NCI-H146 (cell line): ENCODE results near the gene ARID3A.

Experiments
- DNase-seq: peaks from one replicate; lab custom pipeline; 2025; lab: John Stamatoyannopoulos, UW

ARID3A gene

DNA sequence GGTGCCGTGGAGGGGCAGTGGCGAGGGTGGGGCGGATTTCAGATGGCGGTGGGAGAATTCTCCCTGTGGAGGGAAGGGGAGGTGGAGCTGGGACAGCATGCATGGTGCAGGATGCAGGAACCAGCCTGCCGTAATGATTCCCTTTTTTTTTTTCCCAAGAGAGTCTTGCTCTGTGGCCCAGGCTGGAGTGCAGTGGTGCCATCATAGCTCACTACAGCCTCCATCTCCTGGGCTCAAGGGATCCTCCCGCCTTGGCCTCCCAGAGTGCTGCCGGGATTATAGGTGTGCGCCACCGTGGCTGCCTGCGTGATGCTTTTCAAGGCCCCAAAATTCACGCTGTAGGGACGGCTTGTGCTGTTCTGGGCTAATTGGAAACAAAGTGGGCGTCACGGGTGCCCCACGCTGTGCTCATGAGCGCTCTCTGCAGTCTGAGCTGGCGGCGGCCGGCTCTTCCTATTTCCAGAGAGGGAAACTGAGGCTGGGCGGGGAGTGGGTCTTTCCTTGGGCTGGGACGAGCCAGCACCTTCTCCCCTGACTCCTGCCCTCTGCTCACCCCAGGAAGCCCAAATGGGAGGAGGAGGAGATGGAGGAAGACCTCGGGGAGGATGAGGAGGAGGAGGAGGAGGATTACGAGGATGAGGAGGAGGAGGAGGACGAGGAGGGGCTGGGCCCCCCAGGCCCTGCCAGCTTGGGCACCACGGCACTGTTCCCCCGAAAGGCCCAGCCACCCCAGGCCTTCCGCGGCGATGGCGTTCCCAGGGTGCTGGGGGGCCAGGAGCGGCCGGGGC, 6.2 kb downstream of the ARID3A start:
- no peak for DNase-seq

DNA sequence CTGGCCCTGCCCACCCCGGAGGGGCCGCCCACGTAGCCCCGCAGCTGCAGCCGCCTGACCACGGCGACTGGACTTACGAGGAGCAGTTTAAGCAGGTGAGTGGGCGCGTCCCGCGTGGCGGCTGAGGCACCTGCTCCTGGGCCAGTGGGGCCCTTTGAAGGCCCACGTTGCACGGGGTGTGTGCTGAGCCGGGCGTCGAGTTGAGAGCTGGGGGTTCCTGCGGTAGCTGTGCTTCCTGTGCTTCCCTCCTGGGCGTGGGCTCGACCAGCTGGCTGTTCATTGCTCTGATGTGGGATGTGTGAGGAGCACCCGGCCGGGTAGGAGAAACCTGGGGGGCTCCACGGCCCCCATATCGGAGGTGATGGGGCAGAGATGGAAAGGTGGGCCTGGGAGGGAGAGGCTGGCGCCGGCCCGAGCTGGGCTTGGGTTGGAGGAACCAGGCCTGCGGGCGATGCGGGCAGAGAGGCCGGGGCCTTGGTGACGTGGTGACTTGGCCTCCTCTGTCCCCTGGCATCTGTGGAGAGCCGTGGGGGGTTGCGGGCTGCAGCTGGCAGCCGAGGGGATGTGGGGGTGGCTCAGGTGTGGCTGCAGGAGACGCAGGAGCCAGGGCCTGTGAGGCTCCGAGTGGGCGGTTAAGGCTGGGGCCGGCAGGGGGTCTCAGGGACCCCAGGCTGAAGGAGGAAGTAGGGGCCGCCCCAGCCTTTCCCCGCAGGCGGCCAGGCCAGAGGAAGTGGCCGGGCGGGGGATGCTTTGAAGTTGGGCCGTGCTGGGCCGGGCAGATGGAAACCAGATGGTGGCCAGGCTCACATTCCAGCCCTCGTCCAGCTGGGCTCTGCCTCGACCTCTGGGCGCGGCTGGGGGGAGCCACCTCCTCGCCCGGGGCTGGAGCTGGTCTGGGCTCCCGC, 7.1 kb downstream of the ARID3A start:
- DNase-seq, result no peak

DNA sequence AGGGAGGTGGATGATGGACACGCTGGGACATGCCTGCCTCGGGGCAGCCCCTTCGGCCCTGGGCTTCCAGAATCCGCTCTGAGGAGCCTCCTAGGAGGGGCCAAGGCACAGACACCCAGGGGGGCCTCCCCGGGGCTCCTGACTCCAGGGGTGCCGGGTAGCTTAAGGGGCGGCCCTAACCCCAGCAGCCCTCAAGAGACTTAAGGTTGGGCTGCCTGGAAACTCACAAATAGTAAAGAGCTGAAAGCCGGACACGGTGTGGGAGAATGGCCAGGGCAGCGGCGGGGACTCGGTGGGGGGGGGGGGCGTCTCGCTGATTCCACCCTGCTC, 7.7 kb downstream of the ARID3A start:
- DNase-seq, result no peak

DNA sequence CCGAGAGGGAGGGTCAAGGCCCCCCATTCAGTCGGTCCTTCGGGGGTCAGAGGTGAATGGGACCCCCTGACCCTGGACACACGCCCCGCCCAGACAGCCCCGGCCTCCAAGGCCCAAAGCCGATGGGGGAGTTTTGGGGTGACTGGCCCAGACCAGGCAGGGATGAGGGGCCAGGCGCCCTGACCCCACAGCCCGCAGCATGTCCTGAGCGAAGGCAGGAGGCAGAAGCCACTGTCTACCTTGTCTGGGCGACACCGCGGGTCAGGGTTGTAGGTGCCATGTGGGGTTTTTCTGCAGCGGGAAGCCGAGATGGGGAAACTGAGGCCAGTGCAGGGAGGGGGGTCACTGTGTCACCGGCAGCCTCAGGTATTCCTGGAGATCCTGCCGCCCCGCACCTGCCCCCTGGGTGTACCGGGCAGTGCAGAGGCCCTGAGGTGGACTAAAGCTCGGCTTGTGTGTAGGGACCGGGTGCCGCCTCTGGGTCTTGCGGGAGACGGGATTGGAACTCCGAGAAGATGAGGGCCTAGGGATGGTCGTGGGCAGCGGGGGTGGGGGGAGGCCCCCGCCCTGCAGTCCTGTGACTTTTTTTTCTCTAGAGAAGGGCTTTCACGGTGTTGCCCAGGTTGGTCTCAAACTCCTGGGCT, 8.5 kb downstream of the ARID3A start:
- DNase-seq, result no peak

DNA sequence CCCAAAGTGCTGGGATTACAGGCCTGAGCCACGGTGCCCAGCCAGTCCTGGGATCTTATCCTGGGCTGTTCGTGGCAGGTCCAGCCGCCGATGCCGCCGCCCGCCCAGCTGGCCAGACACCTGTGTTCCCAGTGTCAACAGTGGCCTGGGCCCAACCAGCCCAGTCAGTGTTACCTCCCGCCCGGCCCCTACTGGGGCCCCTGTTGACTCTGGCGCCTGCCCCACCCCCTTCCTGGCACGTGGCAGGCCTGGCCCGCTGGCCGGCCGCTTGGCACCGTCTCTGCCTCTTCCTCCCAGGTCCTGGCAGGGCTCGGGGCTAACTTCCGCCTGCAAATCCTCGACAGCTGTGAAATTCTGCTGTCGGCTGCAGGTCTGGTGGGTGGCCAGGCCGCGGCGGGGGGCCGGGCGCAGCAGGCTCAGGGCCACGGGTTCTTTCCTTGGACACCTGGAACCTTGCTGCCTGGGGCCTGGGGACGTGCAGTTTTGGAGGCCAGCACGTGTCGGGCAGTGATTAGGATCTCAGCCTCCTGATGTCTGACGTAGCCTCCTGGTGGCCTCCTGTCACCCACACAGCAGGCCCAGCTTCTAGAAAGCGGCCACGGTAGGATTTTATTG, 9.1 kb downstream of the ARID3A start:
- DNase-seq, result peak; percentile 42

DNA sequence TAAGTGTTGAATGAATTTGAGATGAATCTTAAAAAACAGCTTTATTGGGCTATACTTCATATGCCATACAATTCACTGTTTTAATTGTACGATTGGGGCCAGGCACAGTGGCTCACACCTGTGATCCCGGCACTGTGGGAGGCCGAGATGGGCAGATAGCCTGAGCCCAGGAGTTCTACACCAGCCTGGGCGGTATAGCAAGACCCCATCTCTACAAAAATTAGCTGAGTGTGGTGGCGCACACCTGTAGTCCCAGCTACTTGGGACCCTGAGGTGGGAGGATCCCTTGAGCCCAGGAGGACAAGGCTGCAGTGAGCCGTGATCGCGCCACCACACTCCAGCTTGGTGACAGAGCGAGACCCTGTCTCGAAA, 10.3 kb downstream of the ARID3A start:
- no peak for DNase-seq

DNA sequence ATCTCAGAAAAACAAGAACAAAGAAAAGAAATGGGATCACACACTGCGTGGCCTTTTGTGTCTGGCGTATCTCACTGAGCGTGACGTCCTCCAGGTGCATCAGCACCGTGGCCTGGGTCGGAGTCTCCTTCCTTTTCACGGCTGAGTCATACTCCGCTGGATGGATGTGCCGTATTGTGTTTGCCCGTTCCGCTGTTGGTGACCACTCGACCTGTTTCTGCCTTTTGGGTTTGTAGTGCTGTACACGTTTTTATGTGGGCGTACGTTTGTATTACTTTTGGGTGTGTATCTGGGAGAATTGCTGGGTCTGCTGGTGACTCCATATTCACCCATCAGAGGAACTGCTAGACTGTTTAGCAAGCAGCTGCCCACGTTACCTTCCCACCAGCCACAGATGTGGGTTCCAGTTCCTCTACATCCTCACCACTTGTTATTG, 11.4 kb downstream of the ARID3A start:
- no peak for DNase-seq

- no peak for DNase-seq
Measured at GRCh38 chr19:938233-938923, 12.5 kb downstream of the ARID3A start.

GRCh38 chr19:939439-939838, 13.6 kb downstream of the ARID3A start:
- no peak for DNase-seq

- no peak for DNase-seq
Measured at GRCh38 chr19:939922-940321, 14.1 kb downstream of the ARID3A start.

- DNase-seq, result no peak
Measured at GRCh38 chr19:940591-941291, 14.9 kb downstream of the ARID3A start.

DNA sequence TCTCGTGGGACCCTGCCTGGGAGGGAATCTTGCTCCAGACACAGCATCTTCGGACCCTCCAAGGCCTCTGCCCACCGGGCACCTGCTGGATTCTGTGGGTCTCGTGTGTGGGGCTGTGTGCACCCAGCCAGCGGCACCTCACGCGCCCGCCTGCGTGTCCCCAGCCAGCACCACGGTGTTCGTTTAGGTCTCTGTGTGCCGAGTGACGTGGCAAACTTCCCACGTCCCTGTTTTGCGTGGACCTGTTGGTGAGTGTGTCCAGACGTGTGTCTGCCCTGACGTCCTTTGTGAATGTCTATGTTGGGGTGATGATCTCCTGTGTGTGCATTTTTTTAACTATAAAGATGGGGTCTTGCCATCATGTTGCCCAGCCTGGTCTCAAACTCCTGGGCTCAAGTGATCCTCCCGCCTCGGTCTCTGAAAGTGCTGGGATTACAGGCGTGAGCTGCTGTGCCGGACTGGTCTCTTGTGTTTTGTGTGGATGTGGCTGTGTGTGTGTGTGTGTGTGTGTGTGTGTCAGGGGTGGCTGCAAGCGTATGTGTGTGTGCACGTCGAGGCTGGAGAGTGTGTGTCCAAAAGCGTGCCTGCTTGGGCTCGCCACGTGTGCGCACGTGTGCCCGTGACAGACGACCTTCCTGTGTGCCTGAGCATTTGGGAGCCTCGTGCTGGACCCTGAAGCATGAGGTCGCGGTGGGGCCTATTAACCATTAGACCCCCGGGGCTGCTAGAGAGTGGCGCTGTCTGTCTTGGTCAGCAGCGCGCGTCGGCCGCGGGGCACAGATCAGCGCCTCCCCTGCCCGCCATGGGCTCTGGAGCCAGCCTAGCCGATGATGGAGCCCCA, 15.7 kb downstream of the ARID3A start:
- no peak for DNase-seq

DNA sequence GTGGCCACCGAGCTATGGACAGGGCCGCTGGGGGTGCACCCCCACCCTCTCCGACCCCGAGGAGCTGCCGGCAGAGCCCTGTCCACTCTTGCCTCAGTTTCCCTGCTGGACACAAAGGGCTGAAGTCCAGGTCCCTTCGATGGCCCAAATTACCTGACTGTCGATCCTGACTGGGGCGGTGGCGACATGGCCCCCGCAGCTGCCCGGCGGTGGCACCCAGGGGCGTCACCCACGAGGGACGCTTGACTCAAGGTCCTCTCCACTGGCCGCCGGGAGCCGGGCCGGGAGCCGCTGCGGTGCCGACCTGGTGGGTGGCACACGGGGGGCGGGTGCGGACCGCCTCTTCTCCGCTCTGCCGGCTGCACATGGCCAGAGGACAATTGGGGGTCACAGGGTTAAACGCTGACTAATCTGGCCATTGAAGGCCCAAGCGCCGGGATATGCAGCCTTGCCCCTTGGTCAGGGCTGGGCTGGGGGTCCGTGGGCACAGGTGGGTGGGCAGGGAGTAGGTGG, 16.4 kb downstream of the ARID3A start:
- DNase-seq, result no peak

- no peak for DNase-seq
Measured at GRCh38 chr19:943551-944170, 17.8 kb downstream of the ARID3A start.

GRCh38 chr19:944171-944567, 18.3 kb downstream of the ARID3A start:
- no peak for DNase-seq

- no peak for DNase-seq
Measured at GRCh38 chr19:944663-945241, 18.9 kb downstream of the ARID3A start.

GRCh38 chr19:945401-946252, 19.8 kb downstream of the ARID3A start:
- no peak for DNase-seq

DNA sequence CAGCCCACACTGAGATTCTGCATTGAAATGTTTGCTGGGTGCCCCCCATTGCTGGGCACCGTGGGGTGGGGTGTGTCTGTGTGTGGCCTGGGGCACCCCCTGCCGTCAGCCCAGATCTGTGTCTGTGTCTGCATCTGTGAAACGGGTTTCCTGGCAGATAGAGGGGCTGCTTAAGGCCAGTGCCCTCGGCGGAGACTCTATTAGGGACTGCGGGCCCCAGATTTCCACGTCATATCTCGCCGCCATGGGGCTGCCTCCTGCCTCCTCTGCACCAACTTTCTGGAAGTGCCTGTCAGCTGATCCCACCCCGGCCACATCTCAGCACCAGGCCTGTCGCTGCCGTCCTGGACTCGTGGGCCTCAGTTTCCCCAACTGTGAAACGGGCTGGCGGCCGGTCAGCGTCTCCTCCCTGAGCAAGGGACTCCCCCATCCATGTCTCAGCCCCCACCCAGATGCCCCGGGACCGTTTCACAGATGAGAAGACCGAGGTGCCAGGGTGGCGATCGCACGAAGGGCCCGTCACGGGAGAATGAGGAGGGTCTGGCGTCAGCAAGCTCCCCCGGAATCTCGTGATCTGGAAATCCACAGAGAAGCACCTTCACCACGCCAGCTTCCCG, 21.4 kb downstream of the ARID3A start:
- DNase-seq, result no peak
